GM12878 (cell line): ENCODE results near the gene MIA3. TPM values are rescaled to one million over a fixed set of nuclear protein-coding genes. Genes with fewer than 3 reads are reported as not detected.

Experiments used
- ATAC-seq: fragments of 200-7000 bp; cut with Tn5 transposase; 3 replicates; pipeline ENCODE4 v1.9.1; 2020; ENCODE audit warnings: mild to moderate bottlenecking, moderate library complexity
- BruUV-seq: library from RNA; stranded (reverse); fragments of 400-500 nt; replicated peaks from 2 replicates; lab custom pipeline; 2021; lab: Mats Ljungman, UMichigan
- CTCF ChIA-PET: fragments of 300-600 bp; sonication (Branson Sonifier 250); formaldehyde crosslinking; extraction: SDS; loops from one replicate; lab custom pipeline; 2021; ENCODE audit warnings: inconsistent platforms; lab: Yijun Ruan, JAX
- POLR2A ChIA-PET: fragments of 350-600 bp; formaldehyde crosslinking; extraction: SDS; loops from one replicate; lab custom pipeline; 2021; ENCODE audit warnings: inconsistent platforms; lab: Charles Lee
- RAD21 ChIA-PET: fragments of 300-600 bp; sonication (Branson Sonifier 250); formaldehyde crosslinking; loops from one replicate; lab custom pipeline; 2023; ENCODE audit warnings: antibody characterized with exemption; ENCODE audit not compliant: unreplicated experiment; lab: Charles Lee
- SMC1A ChIA-PET: fragments of 300-600 bp; sonication (Branson Sonifier 250); formaldehyde crosslinking; loops from one replicate; lab custom pipeline; 2023; ENCODE audit not compliant: unreplicated experiment, uncharacterized antibody; lab: Charles Lee
- DNase-seq: peaks from one replicate; pipeline ENCODE4 v3.0.0-alpha.2; 2011; ENCODE audit warnings: low read depth, low spot score
- FAIRE-seq: peaks from 3 replicates; lab custom pipeline; 2011; peaks lifted over from hg19 to GRCh38; lab: Jason Lieb, UNC
- H2AFZ ChIP-seq: 2 replicates; pipeline ENCODE4 v1.6.0; 2011; ENCODE audit warnings: low read depth, low read length, control low read depth; ENCODE audit not compliant: control insufficient read depth
- H3K27ac ChIP-seq: 2 replicates; pipeline ENCODE4 v1.5.1; 2011; ENCODE audit warnings: control low read depth; ENCODE audit not compliant: control insufficient read depth, insufficient read depth
- H3K27me3 ChIP-seq, 2 experiments: replicated peaks in 1 of 2; 2 replicates each; pipeline versions ENCODE4 v1.6.0 to v1.6.1; 2011; ENCODE audit warnings: low read length in 1 of 2; ENCODE audit not compliant: control insufficient read depth in 2 of 2, insufficient read depth in 2 of 2
- H3K36me3 ChIP-seq, 2 experiments: 2 replicates each; pipeline ENCODE4 v1.5.1; 2011; ENCODE audit warnings: low read length in 1 of 2; ENCODE audit not compliant: control insufficient read depth in 2 of 2, insufficient read depth in 2 of 2
- H3K4me1 ChIP-seq: 2 replicates; pipeline ENCODE4 v1.6.1; 2011; ENCODE audit warnings: mild to moderate bottlenecking, low read length, moderate library complexity, mixed read lengths; ENCODE audit not compliant: control insufficient read depth, insufficient read depth
- H3K4me2 ChIP-seq: 2 replicates; pipeline ENCODE4 v1.6.0; 2011; ENCODE audit warnings: control low read depth; ENCODE audit not compliant: control insufficient read depth, insufficient read depth
- H3K4me3 ChIP-seq: fragments of 200-600 bp; sonication (generic); 2 replicates; pipeline ENCODE4 v1.5.1; 2016
- H3K79me2 ChIP-seq: 2 replicates; pipeline ENCODE4 v1.6.0; 2011; ENCODE audit warnings: low read length; ENCODE audit not compliant: control insufficient read depth, insufficient read depth
- H3K9ac ChIP-seq: 2 replicates; pipeline ENCODE4 v1.8.0; 2011; ENCODE audit warnings: low read length, control low read depth, mixed read lengths; ENCODE audit not compliant: control insufficient read depth, insufficient read depth
- H3K9me3 ChIP-seq: replicated peaks from 3 replicates; pipeline ENCODE4 v1.5.1; 2011; ENCODE audit warnings: mild to moderate bottlenecking, low read length; ENCODE audit not compliant: control insufficient read depth, insufficient read depth
- H4K20me1 ChIP-seq: 2 replicates; pipeline ENCODE4 v1.6.0; 2011; ENCODE audit not compliant: control insufficient read depth, insufficient read depth
- ASH2L ChIP-seq: fragments of 300-600, 200-600 bp; sonication (generic); IDR thresholded peaks from 2 replicates; pipeline ENCODE4 v1.6.1; 2017; ENCODE audit warnings: low read depth, mild to moderate bottlenecking, borderline replicate concordance
- BRCA1 ChIP-seq: IDR thresholded peaks from 2 replicates; pipeline ENCODE4 v1.6.1; 2011; ENCODE audit warnings: low read depth, low read length, improper control_type of control experiment
- DPF2 ChIP-seq: fragments of 450-650 bp; IDR thresholded peaks from 2 replicates; pipeline ENCODE4 v1.6.1; 2017; ENCODE audit warnings: mild to moderate bottlenecking
- FOS ChIP-seq: IDR thresholded peaks from 3 replicates; pipeline ENCODE4 v1.6.1; 2011; ENCODE audit warnings: borderline replicate concordance; ENCODE audit not compliant: insufficient read length; ENCODE audit errors: extremely low read depth
- FOXM1 ChIP-seq: IDR thresholded peaks from 2 replicates; pipeline ENCODE4 v1.6.1; 2012; ENCODE audit warnings: low read depth, mild to moderate bottlenecking, inconsistent platforms, low read length, moderate library complexity
- POU2F2 ChIP-seq: IDR thresholded peaks from 3 replicates; pipeline ENCODE4 v1.6.1; 2011; ENCODE audit warnings: low read depth, mild to moderate bottlenecking, low read length, borderline replicate concordance
- WRNIP1 ChIP-seq: IDR thresholded peaks from 2 replicates; pipeline ENCODE4 v1.6.1; 2011; ENCODE audit warnings: low read depth, low read length, improper control_type of control experiment, borderline replicate concordance
- ZBTB33 ChIP-seq: fragments of 450-650 bp; IDR thresholded peaks from 2 replicates; pipeline ENCODE4 v1.6.1; 2017; ENCODE audit warnings: mild to moderate bottlenecking
- ZNF622 ChIP-seq: fragments of 450-650 bp; IDR thresholded peaks from 2 replicates; pipeline ENCODE4 v1.6.1; 2017; ENCODE audit warnings: mild to moderate bottlenecking, inconsistent platforms
- ZZZ3 ChIP-seq: IDR thresholded peaks from 2 replicates; pipeline ENCODE4 v1.6.1; 2011; ENCODE audit warnings: low read depth; ENCODE audit not compliant: control insufficient read depth, insufficient read length
- WGBS: methylation state at CpG from one replicate; pipeline ENCODE4 v1.1.6; 2016; ENCODE audit warnings: low lambda C conversion rate; ENCODE audit not compliant: insufficient replicate concordance, insufficient coverage; ENCODE audit errors: missing lambda C conversion rate; 5-methylcytosine and 5-hydroxymethylcytosine counted together
- in situ Hi-C: fragments of 300-500 bp; cut with MboI; formaldehyde crosslinking; loops from 9 replicates; pipeline ENCODE4 v1.14.3; 2018; ENCODE audit warnings: mixed read lengths
- intact Hi-C: fragments of 100-400 bp; cut with micrococcal nuclease; formaldehyde crosslinking; loops from one replicate; pipeline ENCODE4 v1.14.2; 2022; ENCODE audit not compliant: unreplicated experiment
- polyA plus RNA-seq, 11 experiments: library from polyadenylated mRNA; depleted of rRNA in 4 of 11; unstranded in 6 of 11; stranded (reverse) in 5 of 11; fragments of >200 nt; fragmentation: Nextera tagmentation in 4 of 11; fragmentation: Illumina TruSeq in 1 of 11; extraction: Ambion mirVana in 4 of 11; extraction: Trizol in 1 of 11; gene quantifications; 1 replicate in 1 of 11; 2 replicates in 10 of 11; pipeline versions ENCODE4 v1.2.1 to v1.2.3, GENCODE V29; 2011 to 2016; ENCODE audit warnings: inconsistent platforms in 2 of 11, missing spikeins in 2 of 11, low read depth in 1 of 11
- total RNA-seq, 4 experiments: library from RNA; depleted of rRNA in 3 of 4; stranded (reverse); fragments of >200 nt in 3 of 4; fragmentation: Illumina TruSeq in 1 of 4; extraction: Trizol in 1 of 4; gene quantifications; 2 replicates each; pipeline versions ENCODE4 v1.2.1 to v1.2.3, GENCODE V29; 2013 to 2021
- TF ChIP-seq, protein P1 (sequence below): fragments of 450-650 bp; IDR thresholded peaks from 2 replicates; pipeline ENCODE4 v1.6.1; 2016; ENCODE audit warnings: mild to moderate bottlenecking
- TF ChIP-seq, protein P2 (sequence below): fragments of 150-350 bp; IDR thresholded peaks from 2 replicates; pipeline ENCODE4 v1.6.1; 2014; ENCODE audit warnings: mild to moderate bottlenecking, low read depth, low read length
- TF ChIP-seq, protein P3 (sequence below): fragments of 450-650 bp; IDR thresholded peaks from 2 replicates; pipeline ENCODE4 v1.6.1; 2014; ENCODE audit warnings: mild to moderate bottlenecking
- TF ChIP-seq, protein P4 (sequence below): IDR thresholded peaks from 2 replicates; pipeline ENCODE4 v1.6.1; 2011; ENCODE audit warnings: borderline replicate concordance, low read depth, mild to moderate bottlenecking, moderate library complexity, mixed read lengths, low read length; ENCODE audit not compliant: insufficient read depth; ENCODE audit errors: extremely low read length

The MIA3 gene
- total and polyA plus RNA-seq, 10 of the 15 experiments (the other 5 are each of a cell fraction or from before 2014, with no cell fraction given) = 12.9 to 50.8 (median 30.3) TPM

DNA sequence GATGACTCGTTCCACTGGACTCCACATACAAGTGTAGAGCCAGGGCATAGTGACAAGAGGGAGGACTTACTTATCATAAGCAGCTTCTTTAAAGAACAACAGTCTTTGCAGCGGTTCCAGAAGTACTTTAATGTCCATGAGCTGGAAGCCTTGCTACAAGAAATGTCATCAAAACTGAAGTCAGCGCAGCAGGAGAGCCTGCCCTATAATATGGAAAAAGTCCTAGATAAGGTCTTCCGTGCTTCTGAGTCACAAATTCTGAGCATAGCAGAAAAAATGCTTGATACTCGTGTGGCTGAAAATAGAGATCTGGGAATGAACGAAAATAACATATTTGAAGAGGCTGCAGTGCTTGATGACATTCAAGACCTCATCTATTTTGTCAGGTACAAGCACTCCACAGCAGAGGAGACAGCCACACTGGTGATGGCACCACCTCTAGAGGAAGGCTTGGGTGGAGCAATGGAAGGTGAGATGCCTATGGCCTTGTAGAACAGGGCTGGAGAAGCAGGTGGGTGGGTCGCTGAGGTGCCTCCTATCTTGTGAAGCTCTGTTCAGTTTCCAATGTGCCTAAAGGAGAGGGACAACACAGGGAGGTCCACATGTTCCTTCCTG lies 12.1 kb downstream of the MIA3 start (continued):
- TF ChIP-seq, protein P1, sequence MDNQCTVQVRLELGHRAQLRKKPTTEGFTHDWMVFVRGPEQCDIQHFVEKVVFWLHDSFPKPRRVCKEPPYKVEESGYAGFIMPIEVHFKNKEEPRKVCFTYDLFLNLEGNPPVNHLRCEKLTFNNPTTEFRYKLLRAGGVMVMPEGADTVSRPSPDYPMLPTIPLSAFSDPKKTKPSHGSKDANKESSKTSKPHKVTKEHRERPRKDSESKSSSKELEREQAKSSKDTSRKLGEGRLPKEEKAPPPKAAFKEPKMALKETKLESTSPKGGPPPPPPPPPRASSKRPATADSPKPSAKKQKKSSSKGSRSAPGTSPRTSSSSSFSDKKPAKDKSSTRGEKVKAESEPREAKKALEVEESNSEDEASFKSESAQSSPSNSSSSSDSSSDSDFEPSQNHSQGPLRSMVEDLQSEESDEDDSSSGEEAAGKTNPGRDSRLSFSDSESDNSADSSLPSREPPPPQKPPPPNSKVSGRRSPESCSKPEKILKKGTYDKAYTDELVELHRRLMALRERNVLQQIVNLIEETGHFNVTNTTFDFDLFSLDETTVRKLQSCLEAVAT = no peak
- TF ChIP-seq FOS = no peak
- TF ChIP-seq ZBTB33 = no peak
- no peak for TF ChIP-seq BRCA1
- TF ChIP-seq ZNF622 = no peak
- TF ChIP-seq, all 136 proteins: peak for 0

GRCh38 chr1:222631611-222632208 lies 13.8 kb downstream of the MIA3 start:
- RAD21 ChIA-PET = interaction anchor here (1.9 kb wide), 1 partner anchor 167 kb away, joined by 5 read pairs; no protein-coding TSS in a partner anchor
- intact Hi-C loops (loop anchor here (5.0 kb wide), 1 partner anchor 451 kb away; no protein-coding TSS in a partner anchor), in situ Hi-C loops (loop anchor here (5.0 kb wide), 1 partner anchor 169 kb away; no protein-coding TSS in a partner anchor)
- SMC1A ChIA-PET = interaction anchor here (0.8 to 1.5 kb wide), 3 partner anchors 9 to 12 kb away, joined by 3 to 4 read pairs (median 3); no protein-coding TSS in a partner anchor
- Histone ChIP-seq H2AFZ (no peak overlapping the region), H4K20me1 (no peaks in the 10 kb centered on the region), H3K36me3 (peaks cover 0 to 3% of the 10 kb centered on the region in 2 experiments; a peak in 2 of 4 replicates), H3K4me1 (no peaks in the 10 kb centered on the region), H3K9me3 (no peaks in the 10 kb centered on the region), H3K79me2 (no peaks in the 10 kb centered on the region), H3K9ac (no peak overlapping the region), H3K27me3 (no peaks in the 10 kb centered on the region), H3K27ac (no peak overlapping the region), H3K4me3 (no peak overlapping the region), H3K4me2 (no peak overlapping the region)
- DNase-seq = no peak
- 96% methylated on average over 3 of the region's 3 CpGs for WGBS
- CTCF ChIA-PET = interaction anchor here (3.7 kb wide), 1 partner anchor 168 kb away, joined by 119 read pairs; no protein-coding TSS in a partner anchor
- no TSS peak for BruUV-seq
- POLR2A ChIA-PET = interaction anchor here (0.8 kb wide), 1 partner anchor 11 kb away, joined by 3 read pairs; no protein-coding TSS in a partner anchor
- ATAC-seq = no peak
- FAIRE-seq = no peak
- TF ChIP-seq, protein P2, sequence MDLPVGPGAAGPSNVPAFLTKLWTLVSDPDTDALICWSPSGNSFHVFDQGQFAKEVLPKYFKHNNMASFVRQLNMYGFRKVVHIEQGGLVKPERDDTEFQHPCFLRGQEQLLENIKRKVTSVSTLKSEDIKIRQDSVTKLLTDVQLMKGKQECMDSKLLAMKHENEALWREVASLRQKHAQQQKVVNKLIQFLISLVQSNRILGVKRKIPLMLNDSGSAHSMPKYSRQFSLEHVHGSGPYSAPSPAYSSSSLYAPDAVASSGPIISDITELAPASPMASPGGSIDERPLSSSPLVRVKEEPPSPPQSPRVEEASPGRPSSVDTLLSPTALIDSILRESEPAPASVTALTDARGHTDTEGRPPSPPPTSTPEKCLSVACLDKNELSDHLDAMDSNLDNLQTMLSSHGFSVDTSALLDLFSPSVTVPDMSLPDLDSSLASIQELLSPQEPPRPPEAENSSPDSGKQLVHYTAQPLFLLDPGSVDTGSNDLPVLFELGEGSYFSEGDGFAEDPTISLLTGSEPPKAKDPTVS = no peak
- no peak for TF ChIP-seq ZZZ3
- no peak for TF ChIP-seq DPF2
- no peak for TF ChIP-seq ASH2L
- TF ChIP-seq, protein P3, sequence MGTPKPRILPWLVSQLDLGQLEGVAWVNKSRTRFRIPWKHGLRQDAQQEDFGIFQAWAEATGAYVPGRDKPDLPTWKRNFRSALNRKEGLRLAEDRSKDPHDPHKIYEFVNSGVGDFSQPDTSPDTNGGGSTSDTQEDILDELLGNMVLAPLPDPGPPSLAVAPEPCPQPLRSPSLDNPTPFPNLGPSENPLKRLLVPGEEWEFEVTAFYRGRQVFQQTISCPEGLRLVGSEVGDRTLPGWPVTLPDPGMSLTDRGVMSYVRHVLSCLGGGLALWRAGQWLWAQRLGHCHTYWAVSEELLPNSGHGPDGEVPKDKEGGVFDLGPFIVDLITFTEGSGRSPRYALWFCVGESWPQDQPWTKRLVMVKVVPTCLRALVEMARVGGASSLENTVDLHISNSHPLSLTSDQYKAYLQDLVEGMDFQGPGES = no peak
- TF ChIP-seq WRNIP1 = no peak
- TF ChIP-seq, protein P4, sequence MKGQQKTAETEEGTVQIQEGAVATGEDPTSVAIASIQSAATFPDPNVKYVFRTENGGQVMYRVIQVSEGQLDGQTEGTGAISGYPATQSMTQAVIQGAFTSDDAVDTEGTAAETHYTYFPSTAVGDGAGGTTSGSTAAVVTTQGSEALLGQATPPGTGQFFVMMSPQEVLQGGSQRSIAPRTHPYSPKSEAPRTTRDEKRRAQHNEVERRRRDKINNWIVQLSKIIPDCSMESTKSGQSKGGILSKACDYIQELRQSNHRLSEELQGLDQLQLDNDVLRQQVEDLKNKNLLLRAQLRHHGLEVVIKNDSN = no peak
- no peak for TF ChIP-seq FOXM1
- TF ChIP-seq POU2F2 = no peak
